ENCODE data around the gene AFAP1L2. TPM values are rescaled to one million over a fixed set of nuclear protein-coding genes. Genes with fewer than 3 reads are reported as not detected.

AFAP1L2 gene
- total and polyA plus RNA-seq, 7 donors, result 0.75 to 3.6 (median 1.7) TPM

DNA sequence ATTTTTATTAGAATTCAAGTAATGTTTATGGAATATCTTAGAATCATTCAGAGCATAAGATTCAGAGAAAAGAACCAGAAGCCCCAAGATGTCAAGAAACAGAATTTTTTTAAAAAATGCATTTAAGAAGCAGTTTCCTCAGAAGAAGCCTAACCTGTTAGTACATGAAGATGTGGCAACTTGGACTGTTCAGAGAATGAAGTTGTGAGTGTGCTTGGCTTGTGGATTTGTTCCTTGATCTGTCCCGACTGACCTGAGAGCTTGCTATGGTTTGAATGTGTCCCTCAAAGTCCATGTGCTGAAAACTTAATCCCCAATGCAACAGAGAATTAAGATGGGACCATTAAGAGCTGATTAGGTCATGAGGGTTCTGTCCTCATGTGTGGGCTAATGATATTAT lies 13.8 kb upstream of the AFAP1L2 start:
- no peak overlapping the region for H3K4me3 ChIP-seq
- no peaks in the 10 kb centered on the region for H3K9me3 ChIP-seq
- ATAC-seq (no peak), DNase-seq (no peak)
- intact Hi-C loops (cut with DNase I), result no loop called here
- no peak overlapping the region for H3K27ac ChIP-seq
- TF ChIP-seq, protein P1, sequence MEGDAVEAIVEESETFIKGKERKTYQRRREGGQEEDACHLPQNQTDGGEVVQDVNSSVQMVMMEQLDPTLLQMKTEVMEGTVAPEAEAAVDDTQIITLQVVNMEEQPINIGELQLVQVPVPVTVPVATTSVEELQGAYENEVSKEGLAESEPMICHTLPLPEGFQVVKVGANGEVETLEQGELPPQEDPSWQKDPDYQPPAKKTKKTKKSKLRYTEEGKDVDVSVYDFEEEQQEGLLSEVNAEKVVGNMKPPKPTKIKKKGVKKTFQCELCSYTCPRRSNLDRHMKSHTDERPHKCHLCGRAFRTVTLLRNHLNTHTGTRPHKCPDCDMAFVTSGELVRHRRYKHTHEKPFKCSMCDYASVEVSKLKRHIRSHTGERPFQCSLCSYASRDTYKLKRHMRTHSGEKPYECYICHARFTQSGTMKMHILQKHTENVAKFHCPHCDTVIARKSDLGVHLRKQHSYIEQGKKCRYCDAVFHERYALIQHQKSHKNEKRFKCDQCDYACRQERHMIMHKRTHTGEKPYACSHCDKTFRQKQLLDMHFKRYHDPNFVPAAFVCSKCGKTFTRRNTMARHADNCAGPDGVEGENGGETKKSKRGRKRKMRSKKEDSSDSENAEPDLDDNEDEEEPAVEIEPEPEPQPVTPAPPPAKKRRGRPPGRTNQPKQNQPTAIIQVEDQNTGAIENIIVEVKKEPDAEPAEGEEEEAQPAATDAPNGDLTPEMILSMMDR (IDR thresholded peaks at IDR 0.05), result no peak
- no peaks in the 10 kb centered on the region for H3K4me1 ChIP-seq
- H3K27me3 ChIP-seq (ENCODE audit: insufficient read depth in 3 of 3, low read length in 2 of 3), result peaks cover 0 to 2% (median 0%) of the 10 kb centered on the region in 3 donors
- H3K36me3 ChIP-seq (ENCODE audit: insufficient read depth in 1 of 2, low read depth in 1 of 2), result no peaks in the 10 kb centered on the region
- 70 to 83% (median 81%) methylated on average over 1 of the region's 1 CpG for WGBS, 3 donors

DNA sequence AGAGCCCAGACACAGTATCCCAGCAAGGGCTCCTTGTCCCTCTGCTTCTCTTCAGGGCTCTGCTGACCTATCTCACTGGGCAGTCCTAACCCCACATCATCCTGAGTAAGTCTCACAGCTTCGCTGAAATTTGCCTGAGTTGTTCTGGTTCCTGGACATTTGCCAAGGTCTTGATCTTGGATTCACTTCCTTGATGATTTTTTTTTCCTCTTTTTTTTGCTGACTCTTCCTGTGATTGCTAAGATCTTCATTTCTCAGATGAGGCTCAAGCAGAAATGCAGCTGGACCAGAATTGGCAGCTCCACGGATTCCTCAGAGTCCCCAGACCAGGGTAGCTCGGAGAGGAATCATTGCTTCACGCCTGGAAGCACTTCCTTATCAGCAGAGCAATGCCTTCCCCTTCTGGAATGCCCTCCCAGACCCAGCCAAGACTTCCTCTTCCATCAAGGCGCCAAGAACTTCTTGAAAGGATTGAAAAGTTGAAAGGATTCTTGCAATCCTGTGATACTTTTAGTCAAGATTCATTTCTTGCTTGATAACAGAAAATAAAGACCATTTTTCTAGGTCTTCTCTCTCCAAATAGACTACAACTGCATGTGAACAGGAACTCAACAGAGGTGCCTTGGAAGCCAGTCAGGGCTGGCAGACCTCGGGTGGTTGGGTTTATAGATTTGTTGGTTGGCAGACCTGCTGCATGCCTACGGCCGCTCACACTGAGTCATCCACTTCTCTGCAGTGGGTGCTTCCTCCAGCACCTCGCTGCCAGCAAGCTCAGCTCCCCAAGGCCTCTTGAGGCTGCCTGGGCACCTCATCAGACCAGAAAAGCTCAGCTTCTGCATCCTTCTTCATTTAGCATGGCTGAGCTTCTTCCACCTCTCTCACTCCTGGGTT lies 8.8 kb upstream of the AFAP1L2 start:
- DNase-seq (peak in 1 of 2 donors; percentile 30), ATAC-seq (peak in 3 of 4 donors; percentile 54 to 92 (median 86))
- Histone ChIP-seq H3K27me3 (ENCODE audit: insufficient read depth in 3 of 3, low read length in 2 of 3) (peaks cover 0 to 2% (median 0%) of the 10 kb centered on the region in 3 donors), H3K27ac (no peak overlapping the region), H3K9me3 (no peaks in the 10 kb centered on the region), H3K4me3 (no peak overlapping the region), H3K36me3 (ENCODE audit: insufficient read depth in 1 of 2, low read depth in 1 of 2) (no peaks in the 10 kb centered on the region), H3K4me1 (peaks cover 6% of the 10 kb centered on the region)
- TF ChIP-seq, protein P1 (IDR thresholded peaks at IDR 0.05), result no peak
- intact Hi-C loops (cut with DNase I), result no loop called here
- WGBS, 3 donors, result 8 to 12% (median 11%) methylated on average over 9 of the region's 9 CpGs

DNA sequence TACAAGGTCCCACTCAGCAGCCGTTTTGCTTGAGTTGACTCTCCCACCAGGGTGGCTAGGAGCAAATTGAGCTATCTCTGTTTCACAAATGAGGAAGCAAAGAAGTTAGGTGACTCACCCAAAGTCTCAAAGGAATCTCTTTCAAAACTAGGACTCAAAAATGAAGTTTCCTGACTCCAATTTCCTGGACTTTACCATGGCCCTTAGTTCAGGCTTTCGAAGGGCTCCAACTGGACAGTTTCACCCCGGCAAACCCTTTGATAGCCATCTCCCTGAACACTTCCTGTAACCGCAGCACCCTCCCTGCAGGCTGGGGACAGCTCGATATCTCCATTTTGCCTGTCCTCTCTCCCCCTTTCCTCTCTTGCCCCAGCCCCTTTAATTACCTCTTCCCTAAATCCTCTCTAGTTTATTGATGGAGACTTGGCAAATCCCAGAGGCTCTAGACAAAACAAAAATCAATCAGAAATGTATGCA lies 4.7 kb upstream of the AFAP1L2 start:
- peaks cover 0 to 13% (median 6%) of the 10 kb centered on the region in 3 donors for H3K27me3 ChIP-seq (ENCODE audit: insufficient read depth in 3 of 3, low read length in 2 of 3)
- H3K36me3 ChIP-seq (ENCODE audit: insufficient read depth in 1 of 2, low read depth in 1 of 2), result no peaks in the 10 kb centered on the region
- H3K4me1 ChIP-seq, result peaks cover 6% of the 10 kb centered on the region
- intact Hi-C loops (cut with DNase I), result no loop called here
- 68 to 73% (median 69%) methylated on average over 5 of the region's 5 CpGs for WGBS, 3 donors
- no peaks in the 10 kb centered on the region for H3K9me3 ChIP-seq
- H3K4me3 ChIP-seq, result no peak overlapping the region
- TF ChIP-seq, protein P1 (IDR thresholded peaks at IDR 0.05), result no peak
- ATAC-seq, result no peak
- DNase-seq, result no peak
- no peak overlapping the region for H3K27ac ChIP-seq

DNA sequence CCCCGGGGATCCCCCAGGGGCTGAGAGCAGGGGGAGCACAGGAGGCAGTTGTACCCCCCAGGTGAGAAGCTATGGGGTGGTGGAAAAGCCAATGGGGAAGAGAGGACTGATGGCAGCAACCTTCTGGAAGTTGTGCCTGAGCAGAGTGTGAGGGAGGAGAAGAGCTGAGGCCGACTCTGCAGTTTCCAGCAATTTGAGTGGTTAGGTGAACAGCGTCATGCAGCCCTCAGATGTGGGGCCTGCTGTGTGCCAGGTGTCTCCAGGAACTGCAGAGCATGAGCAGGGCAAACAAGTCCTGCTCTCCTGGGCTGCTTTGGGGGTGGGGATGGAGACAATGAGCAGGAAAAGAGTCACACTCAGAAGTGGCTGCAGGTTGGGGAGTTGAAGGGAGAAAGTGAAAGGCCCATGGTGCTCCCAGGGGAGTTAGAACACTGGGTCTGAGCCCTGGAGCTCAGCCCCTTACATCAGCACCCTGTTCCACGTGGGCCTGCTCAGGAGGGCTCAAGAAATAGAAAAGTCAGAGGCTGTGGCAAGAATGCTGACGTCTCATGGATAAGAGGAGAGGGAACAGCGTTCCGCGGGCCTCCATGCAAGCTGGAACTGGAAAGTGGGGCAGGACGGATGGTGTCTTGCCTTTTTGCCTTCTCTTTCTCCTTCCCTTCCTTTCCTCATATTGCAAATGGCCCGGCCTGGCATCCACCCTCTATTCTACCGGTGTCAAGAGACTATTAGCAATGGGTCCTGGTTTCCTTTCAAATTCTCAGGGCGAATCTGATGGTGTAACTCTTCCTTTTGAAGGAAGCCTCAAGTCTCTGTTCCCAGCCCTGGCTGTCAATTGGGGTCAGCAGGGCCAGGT lies 4.0 kb upstream of the AFAP1L2 start:
- H3K4me1 ChIP-seq, result peaks cover 13% of the 10 kb centered on the region
- no peak for DNase-seq
- TF ChIP-seq, protein P1 (IDR thresholded peaks at IDR 0.05), result no peak
- H3K9me3 ChIP-seq, result no peaks in the 10 kb centered on the region
- no peak for ATAC-seq
- no peak overlapping the region for H3K27ac ChIP-seq
- WGBS, 3 donors, result 79 to 88% (median 79%) methylated on average over 12 of the region's 12 CpGs
- peaks cover 0 to 20% (median 11%) of the 10 kb centered on the region in 3 donors for H3K27me3 ChIP-seq (ENCODE audit: insufficient read depth in 3 of 3, low read length in 2 of 3)
- no peaks in the 10 kb centered on the region for H3K36me3 ChIP-seq (ENCODE audit: insufficient read depth in 1 of 2, low read depth in 1 of 2)
- H3K4me3 ChIP-seq, result no peak overlapping the region
- intact Hi-C loops (cut with DNase I), result no loop called here
